Endothelial cell (in vitro differentiated cells): ENCODE data around the gene SLC35F6. TPM values are rescaled to one million over a fixed set of nuclear protein-coding genes. Genes with fewer than 3 reads are reported as not detected.
A peak's percentile ranks its signal among the peaks of the same experiment; 100 is the strongest.
"Not testable (repeated sequence)": the region's sequence is repeated elsewhere in the genome, so short reads cannot be mapped to it uniquely, and the experiment has no call there.

ENCODE experiments used
- DNase-seq: peaks from one replicate; pipeline ENCODE4 v3.0.0; 2021; ENCODE audit warnings: low spot score
- H3K27ac Mint-ChIP-seq: one replicate; pipeline ENCODE4 v1.8.0; 2021; ENCODE audit warnings: mixed read lengths, inconsistent platforms; ENCODE audit not compliant: unreplicated experiment
- H3K27me3 Mint-ChIP-seq: one replicate; pipeline ENCODE4 v1.8.0; 2021; ENCODE audit warnings: mild to moderate bottlenecking, moderate library complexity, mixed read lengths, inconsistent platforms; ENCODE audit not compliant: unreplicated experiment
- H3K36me3 Mint-ChIP-seq: one replicate; pipeline ENCODE4 v1.8.0; 2021; ENCODE audit warnings: mild to moderate bottlenecking, low read depth, mixed read lengths, inconsistent platforms; ENCODE audit not compliant: unreplicated experiment
- H3K4me1 Mint-ChIP-seq: one replicate; pipeline ENCODE4 v1.8.0; 2021; ENCODE audit warnings: mild to moderate bottlenecking, mixed read lengths, inconsistent platforms; ENCODE audit not compliant: unreplicated experiment
- H3K4me3 Mint-ChIP-seq: one replicate; pipeline ENCODE4 v1.8.0; 2021; ENCODE audit warnings: mild to moderate bottlenecking, mixed read lengths, inconsistent platforms; ENCODE audit not compliant: unreplicated experiment
- H3K9me3 Mint-ChIP-seq: one replicate; pipeline ENCODE4 v1.8.0; 2021; ENCODE audit warnings: mixed read lengths, inconsistent platforms; ENCODE audit not compliant: unreplicated experiment
- total RNA-seq: library from RNA; stranded (reverse); fragmentation: NEBNext Ultra II Directional; extraction: Animal tissue kit (Norgen Biotek cat#: 25700); gene quantifications from one replicate; pipeline ENCODE4 v1.2.1, GENCODE V29; 2021; ENCODE audit not compliant: unreplicated experiment
- TF ChIP-seq, protein P1 (sequence below): fragments of 200-600 bp; sonication (generic); IDR thresholded peaks from one replicate; pipeline ENCODE4 v1.5.0; 2021; ENCODE audit warnings: antibody characterized with exemption; ENCODE audit not compliant: unreplicated experiment

SLC35F6 gene
- total RNA-seq, 1 donor from 2014 or later = 23.8 TPM

DNA sequence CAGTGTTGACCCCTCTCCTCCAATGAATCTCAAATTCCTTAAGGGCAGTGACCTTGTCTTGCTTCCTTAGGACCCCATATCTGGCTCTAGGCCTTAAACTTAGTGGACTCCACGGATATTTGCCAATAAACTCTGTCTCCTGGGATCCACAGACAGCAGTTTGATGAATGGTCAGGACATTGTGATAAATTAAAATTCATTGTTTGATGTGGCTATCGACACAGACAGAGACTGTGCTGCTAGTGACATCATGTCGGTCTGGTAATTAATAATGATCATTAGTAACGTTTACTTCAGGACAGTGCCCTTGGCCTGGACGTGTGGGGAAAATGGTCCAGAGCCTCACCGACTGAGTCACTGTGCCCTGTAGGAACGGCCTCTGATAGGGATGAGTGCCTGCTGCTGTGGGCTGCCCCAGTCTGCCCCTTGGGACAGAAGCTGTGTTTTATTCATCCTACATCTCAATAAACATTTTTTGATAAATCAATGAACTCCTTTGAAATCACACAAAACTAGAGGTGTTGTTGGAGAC lies 5.2 kb upstream of the SLC35F6 start:
- Mint-ChIP-seq H3K4me3 (no peak overlapping the region), H3K36me3 (no peaks in the 10 kb centered on the region), H3K4me1 (peaks cover 10% of the 10 kb centered on the region), H3K9me3 (no peaks in the 10 kb centered on the region), H3K27me3 (no peaks in the 10 kb centered on the region), H3K27ac (peak overlapping the region; percentile 72)
- no peak for DNase-seq
- TF ChIP-seq, protein P1, sequence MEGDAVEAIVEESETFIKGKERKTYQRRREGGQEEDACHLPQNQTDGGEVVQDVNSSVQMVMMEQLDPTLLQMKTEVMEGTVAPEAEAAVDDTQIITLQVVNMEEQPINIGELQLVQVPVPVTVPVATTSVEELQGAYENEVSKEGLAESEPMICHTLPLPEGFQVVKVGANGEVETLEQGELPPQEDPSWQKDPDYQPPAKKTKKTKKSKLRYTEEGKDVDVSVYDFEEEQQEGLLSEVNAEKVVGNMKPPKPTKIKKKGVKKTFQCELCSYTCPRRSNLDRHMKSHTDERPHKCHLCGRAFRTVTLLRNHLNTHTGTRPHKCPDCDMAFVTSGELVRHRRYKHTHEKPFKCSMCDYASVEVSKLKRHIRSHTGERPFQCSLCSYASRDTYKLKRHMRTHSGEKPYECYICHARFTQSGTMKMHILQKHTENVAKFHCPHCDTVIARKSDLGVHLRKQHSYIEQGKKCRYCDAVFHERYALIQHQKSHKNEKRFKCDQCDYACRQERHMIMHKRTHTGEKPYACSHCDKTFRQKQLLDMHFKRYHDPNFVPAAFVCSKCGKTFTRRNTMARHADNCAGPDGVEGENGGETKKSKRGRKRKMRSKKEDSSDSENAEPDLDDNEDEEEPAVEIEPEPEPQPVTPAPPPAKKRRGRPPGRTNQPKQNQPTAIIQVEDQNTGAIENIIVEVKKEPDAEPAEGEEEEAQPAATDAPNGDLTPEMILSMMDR = no peak

DNA sequence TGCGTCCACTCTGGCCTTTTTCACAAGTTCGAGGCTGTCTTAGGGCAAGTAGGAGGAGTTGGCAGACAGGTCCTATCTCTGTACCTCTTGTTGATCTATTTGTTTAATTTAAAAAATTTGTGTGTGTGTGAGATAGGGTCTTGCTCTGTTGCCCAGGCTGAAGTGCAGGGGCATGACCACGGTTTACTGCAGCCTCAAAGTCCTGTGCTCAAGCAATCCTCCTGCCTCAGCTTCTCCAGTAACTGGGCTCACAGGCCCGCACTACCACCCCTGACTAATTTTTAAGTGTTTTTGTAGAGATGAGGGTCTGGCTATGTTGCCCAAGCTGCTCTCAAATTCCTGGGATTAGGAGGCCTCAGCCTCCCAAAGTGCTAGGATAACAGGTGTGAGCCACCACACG lies 4.2 kb upstream of the SLC35F6 start:
- H3K9me3 Mint-ChIP-seq = no peaks in the 10 kb centered on the region
- H3K4me3 Mint-ChIP-seq = no peak overlapping the region
- TF ChIP-seq, protein P1 = no peak
- peaks cover 13% of the 10 kb centered on the region for H3K4me1 Mint-ChIP-seq
- DNase-seq = no peak
- no peaks in the 10 kb centered on the region for H3K36me3 Mint-ChIP-seq
- H3K27ac Mint-ChIP-seq = no peak overlapping the region
- no peaks in the 10 kb centered on the region for H3K27me3 Mint-ChIP-seq

DNA sequence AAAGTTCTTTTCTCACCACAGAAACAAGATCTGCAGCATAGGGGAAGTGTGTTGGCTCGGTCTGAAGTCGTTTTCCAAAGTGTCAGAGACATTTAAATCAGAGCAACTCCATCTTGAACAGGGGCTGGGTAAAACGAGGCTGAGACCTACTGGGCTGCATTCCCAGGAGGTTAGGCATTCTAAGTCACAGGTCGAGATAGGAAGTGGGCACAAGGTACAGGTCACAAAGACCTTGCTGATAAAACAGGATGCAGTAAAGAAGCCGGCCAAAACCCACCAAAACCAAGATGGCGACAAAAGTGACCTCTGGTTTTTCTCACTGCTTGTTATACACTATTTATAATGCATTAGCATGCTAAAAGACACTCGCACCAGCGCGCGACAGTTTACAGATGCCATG lies 3.1 kb upstream of the SLC35F6 start:
- not testable (repeated sequence) for H3K36me3 Mint-ChIP-seq, H3K27ac Mint-ChIP-seq, H3K4me3 Mint-ChIP-seq, DNase-seq, H3K27me3 Mint-ChIP-seq, H3K9me3 Mint-ChIP-seq
- H3K4me1 Mint-ChIP-seq = peaks cover 14% of the 10 kb centered on the region

DNA sequence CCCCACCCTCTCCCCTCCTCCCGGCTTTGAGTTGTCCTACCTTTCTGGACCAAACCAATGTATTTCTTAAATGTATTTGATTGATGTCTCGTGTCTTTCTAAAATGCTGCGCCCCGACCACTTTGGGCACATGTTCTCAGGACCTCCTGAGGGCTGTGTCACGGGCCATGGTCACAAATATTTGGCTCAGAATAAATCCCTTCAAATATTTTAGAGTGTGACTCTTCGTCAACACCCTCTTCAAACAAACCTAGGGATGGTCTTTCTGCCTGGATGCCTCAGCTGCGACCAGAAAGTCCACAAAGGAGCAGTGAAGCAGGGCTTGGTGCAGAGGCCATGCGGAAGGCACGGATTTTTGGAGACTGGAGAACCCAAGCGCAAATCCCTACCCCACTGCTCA lies 1.1 kb upstream of the SLC35F6 start:
- DNase-seq = no peak
- Mint-ChIP-seq H3K27me3 (no peaks in the 10 kb centered on the region), H3K27ac (no peak overlapping the region)

DNA sequence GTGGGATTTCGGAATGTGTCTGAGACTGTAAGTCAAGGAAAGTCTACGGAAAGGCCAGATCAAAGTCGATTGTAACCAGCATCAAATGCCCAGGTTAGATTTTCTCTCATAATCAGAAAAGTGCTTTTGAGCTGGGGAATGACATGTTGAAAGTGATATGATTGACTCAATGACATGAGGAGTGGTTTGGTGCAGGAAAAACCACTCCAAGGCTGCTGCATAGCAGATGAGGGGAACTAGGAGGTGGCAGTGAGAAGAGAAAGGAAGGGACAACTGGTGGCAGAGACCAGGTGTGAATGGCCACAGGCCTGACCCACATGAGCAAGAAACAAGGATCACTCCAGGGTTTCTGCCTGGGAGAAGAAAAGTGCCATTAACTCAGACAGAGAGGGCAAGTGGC lies 822 bp downstream of the SLC35F6 start:
- Mint-ChIP-seq H3K9me3 (no peaks in the 10 kb centered on the region), H3K4me3 (peak overlapping the region; percentile 93), H3K27ac (no peak overlapping the region)

More for the DNA sequence above, 1.1 kb upstream of the SLC35F6 start:
- peak overlapping the region; percentile 93 for H3K4me3 Mint-ChIP-seq
- peaks cover 11% of the 10 kb centered on the region for H3K4me1 Mint-ChIP-seq
- H3K36me3 Mint-ChIP-seq = no peaks in the 10 kb centered on the region
- no peaks in the 10 kb centered on the region for H3K9me3 Mint-ChIP-seq
- TF ChIP-seq, protein P1 = no peak

More for the DNA sequence above, 822 bp downstream of the SLC35F6 start:
- Mint-ChIP-seq H3K36me3 (no peaks in the 10 kb centered on the region), H3K27me3 (no peaks in the 10 kb centered on the region), H3K4me1 (peaks cover 10% of the 10 kb centered on the region)
- DNase-seq = no peak
- TF ChIP-seq, protein P1 = no peak
